IMR-90 (cell line): ENCODE measurements around the gene IL19.

ENCODE experiments used
- BHLHE40 ChIP-seq: fragments of 150-350 bp; IDR thresholded peaks from 2 replicates; pipeline ENCODE4 v1.6.1; 2016; ENCODE audit warnings: mild to moderate bottlenecking, low read depth, low read length
- CEBPB ChIP-seq: IDR thresholded peaks from 2 replicates; pipeline ENCODE4 v1.6.1; 2012; ENCODE audit warnings: low read depth, low read length, improper control_type of control experiment
- CHD1 ChIP-seq: IDR thresholded peaks from 2 replicates; pipeline ENCODE4 v1.6.1; 2012; ENCODE audit warnings: low read depth, low read length, improper control_type of control experiment
- CTCF ChIP-seq: conservative IDR thresholded peaks from 2 replicates; pipeline ENCODE4 v1.5.1; 2012; ENCODE audit warnings: mild to moderate bottlenecking, low read depth, low read length, improper control_type of control experiment
- FOS ChIP-seq: fragments of 150-350 bp; IDR thresholded peaks from 2 replicates; pipeline ENCODE4 v1.6.1; 2016; ENCODE audit warnings: low read depth, low read length
- MAFK ChIP-seq: IDR thresholded peaks from 2 replicates; pipeline ENCODE4 v1.6.1; 2012; ENCODE audit warnings: low read depth, low read length, improper control_type of control experiment
- MAZ ChIP-seq: IDR thresholded peaks from 2 replicates; pipeline ENCODE4 v1.6.1; 2012; ENCODE audit warnings: low read depth, mild to moderate bottlenecking, low read length, improper control_type of control experiment, moderate library complexity, borderline replicate concordance
- MXI1 ChIP-seq: IDR thresholded peaks from 2 replicates; pipeline ENCODE4 v1.6.1; 2012; ENCODE audit warnings: low read depth, mild to moderate bottlenecking, low read length, moderate library complexity, borderline replicate concordance
- POLR2A ChIP-seq: IDR thresholded peaks from 2 replicates; pipeline ENCODE4 v1.6.1; 2012; ENCODE audit warnings: mild to moderate bottlenecking, low read depth, low read length
- RAD21 ChIP-seq: IDR thresholded peaks from 2 replicates; pipeline ENCODE4 v1.6.1; 2012; ENCODE audit warnings: low read length, improper control_type of control experiment
- RFX5 ChIP-seq: IDR thresholded peaks from 2 replicates; pipeline ENCODE4 v1.8.0; 2012; ENCODE audit warnings: low read depth, mild to moderate bottlenecking, low read length, moderate library complexity
- SMC3 ChIP-seq: fragments of 150-350 bp; IDR thresholded peaks from 2 replicates; pipeline ENCODE4 v1.6.1; 2016; ENCODE audit warnings: low read depth, mild to moderate bottlenecking, antibody characterized with exemption, low read length, moderate library complexity
- USF2 ChIP-seq: fragments of 150-350 bp; IDR thresholded peaks from 2 replicates; pipeline ENCODE4 v1.6.1; 2017; ENCODE audit warnings: mild to moderate bottlenecking, antibody characterized with exemption, low read length, low read depth

- TF ChIP-seq POLR2A (no peak), USF2 (no peak), CTCF (no peak), CEBPB (no peak), RAD21 (no peak), BHLHE40 (no peak), MAZ (no peak), FOS (no peak), RFX5 (no peak), MAFK (no peak), SMC3 (no peak), CHD1 (no peak), MXI1 (no peak)
These were observed 85.3 kb downstream of the IL19 start for GRCh38 chr1:206855859-206856258.
